Transverse colon (tissue), 4 donors: ENCODE measurements around the gene MMP14.

Experiments
- POLR2A ChIP-seq: fragments of 450-650 bp; IDR thresholded peaks from one replicate; pipeline ENCODE4 v1.6.1; 2016; ENCODE audit warnings: antibody characterized with exemption, mild to moderate bottlenecking, moderate library complexity
- POLR2AphosphoS5 ChIP-seq, 3 donors: sonication (generic); formaldehyde crosslinking; IDR thresholded peaks; one replicate each; pipeline ENCODE4 v1.6.1; 2016; ENCODE audit warnings: antibody characterized with exemption in 3 of 3
- TF ChIP-seq, protein P1 (sequence below), 5 experiments: fragments of 200-600 bp in 3 of 5; fragments of 450-650 bp in 2 of 5; sonication (generic) in 3 of 5; IDR thresholded peaks; 1 replicate in 2 of 5; 2 replicates in 3 of 5; pipeline ENCODE4 v1.5.1; 2016 to 2017; ENCODE audit warnings: antibody characterized with exemption in 5 of 5, inconsistent platforms in 3 of 5, mild to moderate bottlenecking in 2 of 5, moderate library complexity in 1 of 5

GRCh38 chr14:22824711-22825359, 11.6 kb upstream of the MMP14 start:
- TF ChIP-seq, protein P1, sequence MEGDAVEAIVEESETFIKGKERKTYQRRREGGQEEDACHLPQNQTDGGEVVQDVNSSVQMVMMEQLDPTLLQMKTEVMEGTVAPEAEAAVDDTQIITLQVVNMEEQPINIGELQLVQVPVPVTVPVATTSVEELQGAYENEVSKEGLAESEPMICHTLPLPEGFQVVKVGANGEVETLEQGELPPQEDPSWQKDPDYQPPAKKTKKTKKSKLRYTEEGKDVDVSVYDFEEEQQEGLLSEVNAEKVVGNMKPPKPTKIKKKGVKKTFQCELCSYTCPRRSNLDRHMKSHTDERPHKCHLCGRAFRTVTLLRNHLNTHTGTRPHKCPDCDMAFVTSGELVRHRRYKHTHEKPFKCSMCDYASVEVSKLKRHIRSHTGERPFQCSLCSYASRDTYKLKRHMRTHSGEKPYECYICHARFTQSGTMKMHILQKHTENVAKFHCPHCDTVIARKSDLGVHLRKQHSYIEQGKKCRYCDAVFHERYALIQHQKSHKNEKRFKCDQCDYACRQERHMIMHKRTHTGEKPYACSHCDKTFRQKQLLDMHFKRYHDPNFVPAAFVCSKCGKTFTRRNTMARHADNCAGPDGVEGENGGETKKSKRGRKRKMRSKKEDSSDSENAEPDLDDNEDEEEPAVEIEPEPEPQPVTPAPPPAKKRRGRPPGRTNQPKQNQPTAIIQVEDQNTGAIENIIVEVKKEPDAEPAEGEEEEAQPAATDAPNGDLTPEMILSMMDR (IDR thresholded peaks at IDR 0.05): no peak
- TF ChIP-seq POLR2A (no peak), POLR2AphosphoS5 (IDR thresholded peaks at IDR 0.05) (no peak)
